Endothelial cell of umbilical vein (primary cell): Measurements from ENCODE around the gene GALNT17. TPM values are rescaled to one million over a fixed set of nuclear protein-coding genes. Genes with fewer than 3 reads are reported as not detected.

Experiments used
- BruUV-seq: library from RNA; stranded (reverse); fragments of 400-500 nt; replicated peaks from 2 replicates; lab custom pipeline; 2021; lab: Mats Ljungman, UMichigan
- CTCF ChIA-PET: fragments of 300-600, 350-600 bp; sonication (Branson Sonifier 250); formaldehyde crosslinking; loops from one replicate; lab custom pipeline; 2021; ENCODE audit warnings: antibody characterized with exemption, inconsistent platforms; lab: Charles Lee
- POLR2A ChIA-PET: fragments of 300-600, 350-600 bp; sonication (Branson Sonifier 250); formaldehyde crosslinking; loops from one replicate; lab custom pipeline; 2021; ENCODE audit warnings: antibody characterized with exemption, inconsistent platforms; lab: Charles Lee
- DNase-seq: peaks from one replicate; pipeline ENCODE4 v3.0.0-alpha.2; 2011; ENCODE audit warnings: low read depth, low spot score
- FAIRE-seq: peaks from 2 replicates; lab custom pipeline; 2011; peaks lifted over from hg19 to GRCh38; lab: Jason Lieb, UNC
- H2AFZ ChIP-seq: 2 replicates; pipeline ENCODE4 v1.6.0; 2012; ENCODE audit warnings: low read depth, low read length, control low read depth, inconsistent platforms
- H3K27ac ChIP-seq: 2 replicates; pipeline ENCODE4 v1.5.1; 2011; ENCODE audit warnings: low read depth, mild to moderate bottlenecking, control low read depth, low read length, moderate library complexity; ENCODE audit not compliant: insufficient read depth
- H3K27me3 ChIP-seq, 2 experiments: 2 replicates each; pipeline versions ENCODE4 v1.6.0 to v1.6.1; 2011; ENCODE audit warnings: low read length in 2 of 2, mixed read lengths in 1 of 2; ENCODE audit not compliant: control insufficient read depth in 2 of 2, insufficient read depth in 2 of 2
- H3K36me3 ChIP-seq, 2 experiments: 2 replicates in 1 of 2; 3 replicates in 1 of 2; pipeline ENCODE4 v1.5.1; 2011; ENCODE audit warnings: low read length in 2 of 2, mild to moderate bottlenecking in 1 of 2, moderate library complexity in 1 of 2; ENCODE audit not compliant: control insufficient read depth in 2 of 2, insufficient read depth in 2 of 2; ENCODE audit errors: extremely low read depth in 1 of 2
- H3K4me1 ChIP-seq: 3 replicates; pipeline ENCODE4 v1.5.1; 2011; ENCODE audit warnings: mild to moderate bottlenecking, low read length; ENCODE audit not compliant: control insufficient read depth, insufficient read depth; ENCODE audit errors: extremely low read depth
- H3K4me2 ChIP-seq: 2 replicates; pipeline ENCODE4 v1.6.1; 2011; ENCODE audit warnings: low read length, control low read depth, mixed read lengths; ENCODE audit not compliant: insufficient read depth
- H3K4me3 ChIP-seq, 3 experiments: fragments of 200-600 bp in 1 of 3; sonication (generic), shearing (Covaris generic) in 1 of 3; replicated peaks in 1 of 3; 2 replicates each; pipeline ENCODE4 v1.5.1; 2011 to 2016; ENCODE audit warnings: control low read depth in 3 of 3, low read length in 3 of 3, mild to moderate bottlenecking in 2 of 3, inconsistent platforms in 1 of 3, low read depth in 1 of 3, moderate library complexity in 1 of 3; ENCODE audit not compliant: insufficient read depth in 1 of 3
- H3K79me2 ChIP-seq: 2 replicates; pipeline ENCODE4 v1.6.0; 2012; ENCODE audit warnings: low read length, inconsistent platforms; ENCODE audit not compliant: control insufficient read depth, insufficient read depth
- H3K9ac ChIP-seq: replicated peaks from 2 replicates; pipeline ENCODE3; 2011; ENCODE audit warnings: low read length, control low read depth; ENCODE audit not compliant: insufficient read depth; ENCODE audit errors: extremely low read depth
- H3K9me1 ChIP-seq: replicated peaks from 3 replicates; pipeline ENCODE4 v1.6.0; 2011; ENCODE audit warnings: mild to moderate bottlenecking, low read length; ENCODE audit not compliant: control insufficient read depth, insufficient read depth; ENCODE audit errors: extremely low read depth
- H3K9me3 ChIP-seq: replicated peaks from 2 replicates; pipeline ENCODE4 v1.5.1; 2012; ENCODE audit warnings: low read length, inconsistent platforms; ENCODE audit not compliant: control insufficient read depth, insufficient read depth
- H4K20me1 ChIP-seq: replicated peaks from 2 replicates; pipeline ENCODE3; 2011; ENCODE audit warnings: mild to moderate bottlenecking, low read length; ENCODE audit not compliant: control insufficient read depth, insufficient read depth; ENCODE audit errors: extremely low read depth
- CTCF ChIP-seq, 2 donors: IDR thresholded peaks; 1 replicate in 1 of 2; 2 replicates in 1 of 2; pipeline ENCODE4 v1.5.1; 2011; ENCODE audit warnings: low read length in 2 of 2, mild to moderate bottlenecking in 2 of 2, moderate library complexity in 2 of 2, control low read depth in 1 of 2, inconsistent platforms in 1 of 2, low read depth in 1 of 2; ENCODE audit not compliant: insufficient read depth in 1 of 2; ENCODE audit errors: extremely low read depth in 1 of 2
- EZH2 ChIP-seq: IDR thresholded peaks from 2 replicates; pipeline ENCODE4 v1.6.1; 2012; ENCODE audit warnings: borderline replicate concordance, low read depth, mild to moderate bottlenecking, moderate library complexity, low read length, inconsistent platforms; ENCODE audit not compliant: severe bottlenecking
- FOS ChIP-seq: IDR thresholded peaks from 2 replicates; pipeline ENCODE4 v1.6.1; 2011; ENCODE audit warnings: mild to moderate bottlenecking, low read length, moderate library complexity, borderline replicate concordance; ENCODE audit not compliant: insufficient read depth
- GATA2 ChIP-seq: IDR thresholded peaks from 2 replicates; pipeline ENCODE4 v1.7.0; 2011; ENCODE audit warnings: low read depth, mild to moderate bottlenecking, moderate library complexity, mixed read lengths, low read length; ENCODE audit not compliant: insufficient read length, insufficient read depth
- JUN ChIP-seq: IDR thresholded peaks from 2 replicates; pipeline ENCODE4 v1.6.1; 2011; ENCODE audit warnings: borderline replicate concordance, low read depth; ENCODE audit not compliant: insufficient read length, insufficient read depth
- MAX ChIP-seq: IDR thresholded peaks from 2 replicates; pipeline ENCODE4 v1.6.1; 2011; ENCODE audit not compliant: insufficient read depth, insufficient read length
- MYC ChIP-seq: IDR thresholded peaks from one replicate; pipeline ENCODE4 v1.6.1; 2011; ENCODE audit warnings: mild to moderate bottlenecking, low read depth, low read length
- POLR2A ChIP-seq: IDR thresholded peaks from 2 replicates; pipeline ENCODE4 v1.6.1; 2012; ENCODE audit warnings: low read depth, mild to moderate bottlenecking, control low read depth, low read length
- POLR2AphosphoS5 ChIP-seq: IDR thresholded peaks from 2 replicates; pipeline ENCODE4 v1.6.1; 2012; ENCODE audit warnings: low read depth, mild to moderate bottlenecking, control low read depth, low read length, moderate library complexity; ENCODE audit not compliant: insufficient read depth
- dilution Hi-C: fragments of 300-500 bp; cut with MboI; formaldehyde crosslinking; loops from one replicate; pipeline ENCODE4 v1.15.0; 2019; ENCODE audit warnings: low sequenced_read_pairs; ENCODE audit not compliant: extremely low pct_ligation_motif_present
- intact Hi-C: fragments of 100-400 bp; cut with micrococcal nuclease; formaldehyde crosslinking; loops from one replicate; pipeline ENCODE4 v1.10.0; 2022
- polyA plus RNA-seq, 4 experiments: library from polyadenylated mRNA; depleted of rRNA in 3 of 4; stranded (reverse) in 3 of 4; unstranded in 1 of 4; fragments of >200 nt; gene quantifications; 2 replicates each; pipeline versions ENCODE4 v1.2.1 to v1.2.3, GENCODE V29; 2011 to 2012; ENCODE audit warnings: missing spikeins in 1 of 4
- total RNA-seq: library from RNA; stranded (reverse); gene quantifications from 2 replicates; pipeline ENCODE4 v1.2.3, GENCODE V29; 2021

The GALNT17 gene
- total and polyA plus RNA-seq, 2 donors (not counting 3 experiments of a cell fraction or from before 2014, with no cell fraction given), result not detected

GRCh38 chr7:71613313-71613712 is 481.4 kb downstream of the GALNT17 start:
- no peak overlapping the region for H2AFZ ChIP-seq
- intact Hi-C loops, result no loop called here
- no TSS peak for BruUV-seq
- ChIA-PET CTCF (no interaction called here), POLR2A (no interaction called here)
- no peaks in the 10 kb centered on the region for H3K36me3 ChIP-seq
- H3K4me3 ChIP-seq, result no peak overlapping the region
- dilution Hi-C loops, result no loop called here
- H4K20me1 ChIP-seq, result no peaks in the 10 kb centered on the region
- TF ChIP-seq EZH2 (no peak), MYC (no peak), FOS (no peak), POLR2A (no peak), GATA2 (no peak), JUN (no peak), CTCF (IDR thresholded peaks at IDR 0.05; ENCODE audit: extremely low read depth in 1 of 2, insufficient read depth in 1 of 2, low read depth in 1 of 2, low read length in 2 of 2) (no peak), POLR2AphosphoS5 (no peak), MAX (no peak)
- no peak overlapping the region for H3K4me2 ChIP-seq
- no peaks in the 10 kb centered on the region for H3K27me3 ChIP-seq
- H3K9ac ChIP-seq, result no peak overlapping the region
- no peak overlapping the region for H3K27ac ChIP-seq
- FAIRE-seq, result no peak
- DNase-seq, result no peak
- H3K79me2 ChIP-seq, result no peaks in the 10 kb centered on the region
- H3K9me1 ChIP-seq, result no peaks in the 10 kb centered on the region
- H3K4me1 ChIP-seq, result no peaks in the 10 kb centered on the region
- peaks cover 4% of the 10 kb centered on the region for H3K9me3 ChIP-seq
